Esophagus (tissue), 2 donors: ENCODE measurements around the gene MMP11. TPM values are rescaled to one million over a fixed set of nuclear protein-coding genes. Genes with fewer than 3 reads are reported as not detected.

Source experiments
- H3K27ac ChIP-seq, 2 donors: one replicate each; pipeline ENCODE4 v1.5.1; 2013; ENCODE audit warnings: low read depth in 2 of 2, mild to moderate bottlenecking in 2 of 2, inconsistent platforms in 1 of 2, low read length in 1 of 2, moderate library complexity in 1 of 2
- H3K27me3 ChIP-seq, 2 donors: one replicate each; pipeline ENCODE4 v1.6.1; 2013; ENCODE audit warnings: low read length in 2 of 2, control low read depth in 1 of 2, mild to moderate bottlenecking in 1 of 2; ENCODE audit not compliant: insufficient read depth in 2 of 2, control insufficient read depth in 1 of 2
- H3K36me3 ChIP-seq, 2 donors: one replicate each; pipeline ENCODE4 v1.6.1; 2013; ENCODE audit warnings: low read length in 1 of 2; ENCODE audit not compliant: control insufficient read depth in 2 of 2, insufficient read depth in 2 of 2
- H3K4me1 ChIP-seq, 2 donors: one replicate each; pipeline ENCODE4 v1.6.1; 2013; ENCODE audit warnings: low read length in 1 of 2; ENCODE audit not compliant: control insufficient read depth in 2 of 2, insufficient read depth in 2 of 2
- H3K4me3 ChIP-seq, 2 donors: one replicate each; pipeline ENCODE4 v1.5.1; 2013; ENCODE audit warnings: low read length in 2 of 2, mild to moderate bottlenecking in 2 of 2, low read depth in 1 of 2, moderate library complexity in 1 of 2
- H3K9me3 ChIP-seq, 2 donors: one replicate each; pipeline ENCODE4 v1.6.1; 2013; ENCODE audit warnings: mild to moderate bottlenecking in 2 of 2, low read depth in 1 of 2, low read length in 1 of 2, moderate library complexity in 1 of 2; ENCODE audit not compliant: control insufficient read depth in 2 of 2, insufficient read depth in 1 of 2
- WGBS, 2 donors: extraction: QIAGEN DNeasy Blood & Tissue Kit; methylation state at CpG; one replicate each; pipeline ENCODE4 v1.1.7; 2013; 5-methylcytosine and 5-hydroxymethylcytosine counted together
- polyA plus RNA-seq, 2 donors: library from polyadenylated mRNA; stranded (reverse); fragments of 200-250 nt; gene quantifications; one replicate each; pipeline ENCODE4 v1.2.3, GENCODE V29; 2013
- donor health status: healthy with polysubstance abuse.
- donor health status: Bipolar disorder and iron deficiency.

Gene MMP11
- polyA plus RNA-seq, 2 donors, result 0.49 to 0.53 TPM

DNA sequence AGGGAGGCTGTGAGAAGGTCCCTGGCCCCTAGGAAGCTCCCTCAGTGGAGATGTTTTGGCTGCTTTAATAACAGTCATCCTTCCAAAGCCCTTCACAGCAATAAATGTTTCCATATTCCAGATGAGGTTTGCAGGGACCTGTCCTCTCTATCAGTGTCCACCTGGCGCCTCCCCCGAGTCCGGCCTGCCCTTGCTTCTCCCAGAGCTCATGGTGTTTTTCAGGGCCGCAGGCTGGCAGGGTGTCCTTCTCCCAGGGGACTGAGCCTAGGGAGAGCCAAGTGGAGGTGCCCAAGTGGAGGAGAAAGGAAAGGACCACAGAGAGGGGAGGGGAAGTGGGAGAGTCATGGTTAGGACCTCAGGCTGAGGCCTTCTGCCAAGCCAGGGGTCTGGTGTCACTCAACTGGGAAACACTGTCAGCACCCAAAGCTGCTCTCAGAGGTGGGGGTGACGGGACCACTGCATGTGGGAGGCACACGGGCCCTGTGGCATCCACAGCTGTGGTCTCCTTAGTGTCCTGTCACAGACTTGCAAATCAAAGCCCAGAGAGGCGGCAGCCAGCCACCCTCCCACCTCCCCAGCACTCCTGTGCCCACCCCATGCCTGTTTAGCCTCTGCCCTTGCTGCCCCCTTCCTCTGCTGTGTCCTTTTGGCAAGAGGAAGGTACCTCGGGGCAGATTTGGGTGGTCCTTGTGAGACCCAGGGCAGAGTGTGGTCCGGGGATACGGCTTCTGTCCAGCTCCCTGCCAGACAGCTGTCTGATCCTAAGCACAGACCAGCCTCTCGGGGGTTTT, 59.8 kb downstream of the MMP11 start:
- H3K36me3 ChIP-seq, result peaks cover 24 to 55% of the 10 kb centered on the region in 2 donors

DNA sequence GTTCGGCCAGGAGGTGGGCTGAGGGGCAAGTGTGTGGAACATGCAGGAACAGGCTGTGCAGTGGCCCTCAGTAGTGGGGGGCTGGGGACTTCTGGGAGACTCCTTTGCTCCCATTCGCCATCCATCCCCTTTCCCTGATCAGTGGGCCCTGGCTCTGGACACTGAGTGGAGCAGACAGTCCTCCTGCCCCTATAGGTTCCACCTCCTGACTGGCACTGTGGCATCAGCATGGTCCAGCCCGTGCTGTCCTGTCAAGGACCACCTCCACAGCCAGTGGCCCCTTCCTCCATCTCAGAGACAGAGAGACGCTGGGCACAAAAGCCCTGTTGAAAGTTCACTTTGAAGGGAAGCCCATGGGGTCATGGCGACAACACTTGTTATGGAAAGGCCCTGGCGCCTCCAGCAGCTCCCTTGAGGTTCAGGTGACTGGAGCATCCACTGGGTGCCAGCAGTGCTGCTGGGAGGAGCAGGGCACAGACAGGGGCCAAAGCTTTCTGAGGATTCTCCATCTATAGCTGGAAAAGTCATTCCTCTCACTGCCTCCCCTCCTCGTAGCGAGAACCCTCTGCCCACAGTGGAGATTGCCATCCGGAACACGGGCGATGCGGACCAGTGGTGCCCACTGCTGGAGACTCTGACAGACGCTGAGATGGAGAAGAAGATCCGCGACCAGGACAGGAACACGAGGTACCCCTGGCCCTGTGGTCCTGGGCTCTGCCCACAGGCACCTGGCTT, 60.5 kb downstream of the MMP11 start:
- peaks cover 2 to 3% of the 10 kb centered on the region in 2 donors for H3K4me1 ChIP-seq
- H3K27me3 ChIP-seq, result no peaks in the 10 kb centered on the region
- H3K9me3 ChIP-seq, result no peaks in the 10 kb centered on the region
- 90 to 93% methylated on average over 16 of the region's 16 CpGs for WGBS, 2 donors
- H3K4me3 ChIP-seq, result no peak overlapping the region
- no peak overlapping the region for H3K27ac ChIP-seq
- peaks cover 24 to 53% of the 10 kb centered on the region in 2 donors for H3K36me3 ChIP-seq

More for the DNA sequence above, 59.8 kb downstream of the MMP11 start:
- Histone ChIP-seq H3K27ac (no peak overlapping the region), H3K4me3 (no peak overlapping the region), H3K9me3 (no peaks in the 10 kb centered on the region), H3K4me1 (peaks cover 2 to 3% of the 10 kb centered on the region in 2 donors), H3K27me3 (no peaks in the 10 kb centered on the region)
- WGBS, 2 donors, result 83% methylated on average over 10 to 11 of the region's 11 CpGs

Other genes starting within 250 kb of the MMP11 start
- not detected for gene IGLL1, start 192.6 kb upstream of the MMP11 start, polyA plus RNA-seq
- gene DRICH1, start 140.5 kb upstream of the MMP11 start, polyA plus RNA-seq, result under 1 TPM; 0.15 to 0.57 TPM
- gene RGL4, start 81.8 kb upstream of the MMP11 start, polyA plus RNA-seq, result under 1 TPM; 0.40 to 0.73 TPM
- under 1 TPM; 0.40 to 0.92 TPM for gene ZNF70, start 21.7 kb upstream of the MMP11 start, polyA plus RNA-seq
- gene VPREB3, start 18.4 kb upstream of the MMP11 start, polyA plus RNA-seq, result under 1 TPM; 0.45 to 0.98 TPM
- under 1 TPM in 1 of 2 donors, not detected in 1; 0.14 TPM for gene C22orf15, start 9.9 kb upstream of the MMP11 start, polyA plus RNA-seq
- gene CHCHD10, start 4.9 kb upstream of the MMP11 start, polyA plus RNA-seq, result 100 to 1,000 TPM; 115 to 191 TPM
- 10 to 100 TPM; 32.1 to 51.6 TPM for gene SMARCB1, start 14.1 kb downstream of the MMP11 start, polyA plus RNA-seq
- 1 to 10 TPM in 1 of 2 donors, under 1 TPM in 1; 0.58 to 1.1 TPM for gene DERL3, start 66.2 kb downstream of the MMP11 start, polyA plus RNA-seq
- 1 to 10 TPM; 2.5 to 3.9 TPM for gene SLC2A11, start 85.0 kb downstream of the MMP11 start, polyA plus RNA-seq
- 1,000 to 10,000 TPM in 1 of 2 donors, 100 to 1,000 TPM in 1; 706 to 1,271 TPM for gene MIF, start 121.5 kb downstream of the MMP11 start, polyA plus RNA-seq
- 10 to 100 TPM in 1 of 2 donors, 1 to 10 TPM in 1; 2.8 to 74.1 TPM for gene GSTT2B, start 188.3 kb downstream of the MMP11 start, polyA plus RNA-seq
- gene DDTL, start 194.0 kb downstream of the MMP11 start, polyA plus RNA-seq, result 1 to 10 TPM; 1.4 TPM
- 100 to 1,000 TPM; 165 to 213 TPM for gene DDT, start 201.6 kb downstream of the MMP11 start, polyA plus RNA-seq
- gene GSTT2, start 207.3 kb downstream of the MMP11 start, polyA plus RNA-seq, result under 1 TPM; 0.11 to 0.92 TPM
- not detected for gene GSTT4, start 232.6 kb downstream of the MMP11 start, polyA plus RNA-seq
- gene CABIN1, start 238.5 kb downstream of the MMP11 start, polyA plus RNA-seq, result 10 to 100 TPM; 15.2 to 26.3 TPM